Endothelial cell of umbilical vein (primary cell): ENCODE results near the gene LIMD2.

ENCODE experiments used
- EZH2 ChIP-seq: IDR thresholded peaks from 2 replicates; pipeline ENCODE4 v1.6.1; 2012; ENCODE audit warnings: borderline replicate concordance, low read depth, mild to moderate bottlenecking, moderate library complexity, low read length, inconsistent platforms; ENCODE audit not compliant: severe bottlenecking
- JUN ChIP-seq: IDR thresholded peaks from 2 replicates; pipeline ENCODE4 v1.6.1; 2011; ENCODE audit warnings: borderline replicate concordance, low read depth; ENCODE audit not compliant: insufficient read length, insufficient read depth
- MYC ChIP-seq: IDR thresholded peaks from one replicate; pipeline ENCODE4 v1.6.1; 2011; ENCODE audit warnings: mild to moderate bottlenecking, low read depth, low read length
- POLR2A ChIP-seq: IDR thresholded peaks from 2 replicates; pipeline ENCODE4 v1.6.1; 2012; ENCODE audit warnings: low read depth, mild to moderate bottlenecking, control low read depth, low read length
- POLR2AphosphoS5 ChIP-seq: IDR thresholded peaks from 2 replicates; pipeline ENCODE4 v1.6.1; 2012; ENCODE audit warnings: low read depth, mild to moderate bottlenecking, control low read depth, low read length, moderate library complexity; ENCODE audit not compliant: insufficient read depth
- TF ChIP-seq, protein P1 (sequence below), 2 donors: IDR thresholded peaks; 1 replicate in 1 of 2; 2 replicates in 1 of 2; pipeline ENCODE4 v1.5.1; 2011; ENCODE audit warnings: low read length in 2 of 2, mild to moderate bottlenecking in 2 of 2, moderate library complexity in 2 of 2, control low read depth in 1 of 2, inconsistent platforms in 1 of 2, low read depth in 1 of 2; ENCODE audit not compliant: insufficient read depth in 1 of 2; ENCODE audit errors: extremely low read depth in 1 of 2
- TF ChIP-seq, protein P2 (sequence below): IDR thresholded peaks from 2 replicates; pipeline ENCODE4 v1.6.1; 2011; ENCODE audit not compliant: insufficient read depth, insufficient read length

DNA sequence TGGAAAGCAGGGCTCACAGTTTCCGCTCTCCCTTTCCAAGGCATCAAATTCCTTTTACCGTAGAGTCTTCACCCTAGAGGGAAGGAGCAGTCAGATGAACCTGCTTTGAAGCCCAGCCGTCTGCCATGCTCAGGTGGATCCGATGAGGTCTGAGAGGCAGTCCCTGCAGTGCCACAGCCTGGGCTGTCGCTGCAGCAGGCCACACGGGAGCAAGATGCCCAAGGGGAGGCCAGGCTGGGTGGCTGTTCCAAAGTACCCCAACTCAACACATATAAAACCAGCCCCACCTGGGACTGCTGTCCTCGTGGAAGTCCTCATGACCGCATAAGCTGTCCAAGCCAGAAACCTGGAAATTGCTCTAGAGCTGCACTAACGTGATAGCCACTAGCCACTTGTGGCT lies 4.9 kb upstream of the LIMD2 start:
- no peak for TF ChIP-seq MYC
- no peak for TF ChIP-seq POLR2AphosphoS5
- TF ChIP-seq, protein P1, sequence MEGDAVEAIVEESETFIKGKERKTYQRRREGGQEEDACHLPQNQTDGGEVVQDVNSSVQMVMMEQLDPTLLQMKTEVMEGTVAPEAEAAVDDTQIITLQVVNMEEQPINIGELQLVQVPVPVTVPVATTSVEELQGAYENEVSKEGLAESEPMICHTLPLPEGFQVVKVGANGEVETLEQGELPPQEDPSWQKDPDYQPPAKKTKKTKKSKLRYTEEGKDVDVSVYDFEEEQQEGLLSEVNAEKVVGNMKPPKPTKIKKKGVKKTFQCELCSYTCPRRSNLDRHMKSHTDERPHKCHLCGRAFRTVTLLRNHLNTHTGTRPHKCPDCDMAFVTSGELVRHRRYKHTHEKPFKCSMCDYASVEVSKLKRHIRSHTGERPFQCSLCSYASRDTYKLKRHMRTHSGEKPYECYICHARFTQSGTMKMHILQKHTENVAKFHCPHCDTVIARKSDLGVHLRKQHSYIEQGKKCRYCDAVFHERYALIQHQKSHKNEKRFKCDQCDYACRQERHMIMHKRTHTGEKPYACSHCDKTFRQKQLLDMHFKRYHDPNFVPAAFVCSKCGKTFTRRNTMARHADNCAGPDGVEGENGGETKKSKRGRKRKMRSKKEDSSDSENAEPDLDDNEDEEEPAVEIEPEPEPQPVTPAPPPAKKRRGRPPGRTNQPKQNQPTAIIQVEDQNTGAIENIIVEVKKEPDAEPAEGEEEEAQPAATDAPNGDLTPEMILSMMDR (IDR thresholded peaks at IDR 0.05; ENCODE audit: extremely low read depth in 1 of 2, insufficient read depth in 1 of 2, low read depth in 1 of 2, low read length in 2 of 2) = no peak
- TF ChIP-seq POLR2A = no peak
- TF ChIP-seq EZH2 = no peak
- TF ChIP-seq JUN = no peak
- TF ChIP-seq, protein P2, sequence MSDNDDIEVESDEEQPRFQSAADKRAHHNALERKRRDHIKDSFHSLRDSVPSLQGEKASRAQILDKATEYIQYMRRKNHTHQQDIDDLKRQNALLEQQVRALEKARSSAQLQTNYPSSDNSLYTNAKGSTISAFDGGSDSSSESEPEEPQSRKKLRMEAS = no peak
